ENCODE data around the gene SYNDIG1. TPM values are rescaled to one million over a fixed set of nuclear protein-coding genes. Genes with fewer than 3 reads are reported as not detected.

The SYNDIG1 gene
- total RNA-seq, 1 experiment from 2014 or later, result not detected

GRCh38 chr20:24473435-24474223, 4.2 kb downstream of the SYNDIG1 start:
- H3K27me3 Mint-ChIP-seq (ENCODE audit: unreplicated experiment), result no peaks in the 10 kb centered on the region
- no peaks in the 10 kb centered on the region for H3K4me1 Mint-ChIP-seq (ENCODE audit: low read depth, unreplicated experiment)
- DNase-seq, result no peak
- H3K9me3 Mint-ChIP-seq (ENCODE audit: low read depth, unreplicated experiment), result no peaks in the 10 kb centered on the region
- intact Hi-C loops (cut with micrococcal nuclease; ENCODE audit: unreplicated experiment), result no loop called here
- no peak overlapping the region for H3K4me3 Mint-ChIP-seq (ENCODE audit: low read depth, unreplicated experiment)
- no TSS peak for BruUV-seq (replicated peaks)
- H3K36me3 Mint-ChIP-seq (ENCODE audit: insufficient read depth, unreplicated experiment), result no peaks in the 10 kb centered on the region
- H3K27ac Mint-ChIP-seq (ENCODE audit: unreplicated experiment), result no peak overlapping the region
- CTCF ChIA-PET, result no interaction called here
- TF ChIP-seq CTCF (IDR thresholded peaks at IDR 0.05; ENCODE audit: unreplicated experiment), result no peak

- Mint-ChIP-seq H3K4me3 (ENCODE audit: low read depth, unreplicated experiment) (no peak overlapping the region), H3K27ac (ENCODE audit: unreplicated experiment) (no peak overlapping the region), H3K4me1 (ENCODE audit: low read depth, unreplicated experiment) (no peaks in the 10 kb centered on the region), H3K36me3 (ENCODE audit: insufficient read depth, unreplicated experiment) (no peaks in the 10 kb centered on the region), H3K27me3 (ENCODE audit: unreplicated experiment) (peaks cover 11% of the 10 kb centered on the region), H3K9me3 (ENCODE audit: low read depth, unreplicated experiment) (no peaks in the 10 kb centered on the region)
- CTCF ChIA-PET, result no interaction called here
- no peak for TF ChIP-seq CTCF (IDR thresholded peaks at IDR 0.05; ENCODE audit: unreplicated experiment)
- DNase-seq, result no peak
- intact Hi-C loops (cut with micrococcal nuclease; ENCODE audit: unreplicated experiment), result no loop called here
- no TSS peak for BruUV-seq (replicated peaks)
Measured at GRCh38 chr20:24477831-24478547, 8.6 kb downstream of the SYNDIG1 start.

- no peak for TF ChIP-seq CTCF (IDR thresholded peaks at IDR 0.05; ENCODE audit: unreplicated experiment)
- Mint-ChIP-seq H3K36me3 (ENCODE audit: insufficient read depth, unreplicated experiment) (no peaks in the 10 kb centered on the region), H3K27ac (ENCODE audit: unreplicated experiment) (no peak overlapping the region), H3K4me3 (ENCODE audit: low read depth, unreplicated experiment) (no peak overlapping the region), H3K27me3 (ENCODE audit: unreplicated experiment) (peaks cover 11% of the 10 kb centered on the region), H3K9me3 (ENCODE audit: low read depth, unreplicated experiment) (no peaks in the 10 kb centered on the region), H3K4me1 (ENCODE audit: low read depth, unreplicated experiment) (no peaks in the 10 kb centered on the region)
- no TSS peak for BruUV-seq (replicated peaks)
- no peak for DNase-seq
- intact Hi-C loops (cut with micrococcal nuclease; ENCODE audit: unreplicated experiment), result no loop called here
- CTCF ChIA-PET, result no interaction called here
Measured at GRCh38 chr20:24478584-24478983, 9.2 kb downstream of the SYNDIG1 start.

GRCh38 chr20:24479106-24479505, 9.7 kb downstream of the SYNDIG1 start:
- no peak for DNase-seq
- no peak overlapping the region for H3K4me3 Mint-ChIP-seq (ENCODE audit: low read depth, unreplicated experiment)
- intact Hi-C loops (cut with micrococcal nuclease; ENCODE audit: unreplicated experiment), result no loop called here
- no peak overlapping the region for H3K27ac Mint-ChIP-seq (ENCODE audit: unreplicated experiment)
- BruUV-seq (replicated peaks), result no TSS peak
- no peaks in the 10 kb centered on the region for H3K4me1 Mint-ChIP-seq (ENCODE audit: low read depth, unreplicated experiment)
- no peak for TF ChIP-seq CTCF (IDR thresholded peaks at IDR 0.05; ENCODE audit: unreplicated experiment)
- H3K36me3 Mint-ChIP-seq (ENCODE audit: insufficient read depth, unreplicated experiment), result no peaks in the 10 kb centered on the region
- CTCF ChIA-PET, result no interaction called here
- H3K9me3 Mint-ChIP-seq (ENCODE audit: low read depth, unreplicated experiment), result no peaks in the 10 kb centered on the region
- peaks cover 11% of the 10 kb centered on the region for H3K27me3 Mint-ChIP-seq (ENCODE audit: unreplicated experiment)
